Hepatocyte (in vitro differentiated cells): ENCODE data around the gene BDKRB1. TPM values are rescaled to one million over a fixed set of nuclear protein-coding genes. Genes with fewer than 3 reads are reported as not detected.

Experiments used
- DNase-seq: peaks from one replicate; pipeline ENCODE4 v3.0.0-alpha.2; 2016; ENCODE audit warnings: low spot score
- H2AFZ ChIP-seq: fragments of 200-600 bp; sonication (generic); 2 replicates; pipeline ENCODE4 v1.6.0; 2016; ENCODE audit warnings: antibody characterized with exemption, mild to moderate bottlenecking
- H3K27ac ChIP-seq: fragments of 200-600 bp; sonication (generic); 2 replicates; pipeline ENCODE4 v1.5.1; 2016; ENCODE audit warnings: mild to moderate bottlenecking
- H3K27me3 ChIP-seq: fragments of 200-600 bp; sonication (generic); 2 replicates; pipeline ENCODE4 v1.6.1; 2016
- H3K36me3 ChIP-seq: fragments of 200-600 bp; sonication (generic); replicated peaks from 2 replicates; pipeline ENCODE4 v1.5.1; 2016; ENCODE audit warnings: low read depth; ENCODE audit not compliant: insufficient read depth
- H3K4me1 ChIP-seq: fragments of 200-600 bp; sonication (generic); 2 replicates; pipeline ENCODE4 v1.5.1; 2016; ENCODE audit warnings: mild to moderate bottlenecking, moderate library complexity; ENCODE audit not compliant: insufficient read depth
- H3K4me2 ChIP-seq: fragments of 200-600 bp; sonication (generic); 2 replicates; pipeline ENCODE4 v1.6.0; 2016
- H3K4me3 ChIP-seq: fragments of 200-600 bp; sonication (generic); 2 replicates; pipeline ENCODE4 v1.5.1; 2016; ENCODE audit warnings: mild to moderate bottlenecking
- H3K79me2 ChIP-seq: fragments of 200-600 bp; sonication (generic); 2 replicates; pipeline ENCODE4 v1.6.0; 2017; ENCODE audit warnings: mild to moderate bottlenecking
- H3K9me2 ChIP-seq: fragments of 200-600 bp; sonication (generic); replicated peaks from 2 replicates; pipeline ENCODE4 v1.6.0; 2017; ENCODE audit warnings: mild to moderate bottlenecking; ENCODE audit not compliant: insufficient read depth
- H3K9me3 ChIP-seq: fragments of 200-600 bp; sonication (generic); 2 replicates; pipeline ENCODE4 v1.5.1; 2016; ENCODE audit warnings: low read depth, mild to moderate bottlenecking
- H4K20me1 ChIP-seq: fragments of 200-600 bp; sonication (generic); 2 replicates; pipeline ENCODE4 v1.6.0; 2016; ENCODE audit warnings: mild to moderate bottlenecking; ENCODE audit not compliant: insufficient read depth, poor library complexity, severe bottlenecking
- EZH2 ChIP-seq: fragments of 200-600 bp; sonication (generic); IDR thresholded peaks from 2 replicates; pipeline ENCODE4 v1.6.1; 2016; ENCODE audit warnings: antibody characterized with exemption, mild to moderate bottlenecking, borderline replicate concordance
- EZH2phosphoT487 ChIP-seq: fragments of 200-600 bp; sonication (generic); IDR thresholded peaks from one replicate; pipeline ENCODE4 v1.6.1; 2018; ENCODE audit warnings: antibody characterized with exemption, mild to moderate bottlenecking, low read depth, moderate library complexity; ENCODE audit not compliant: unreplicated experiment, severe bottlenecking
- WGBS: methylation state at CpG from one replicate; pipeline ENCODE4 v1.1.6; 2016; ENCODE audit warnings: low lambda C conversion rate; ENCODE audit errors: missing lambda C conversion rate; 5-methylcytosine and 5-hydroxymethylcytosine counted together
- polyA plus RNA-seq: library from polyadenylated mRNA; unstranded; fragments of >200 nt; fragmentation: Nextera tagmentation; extraction: Ambion mirVana; gene quantifications from 2 replicates; pipeline ENCODE4 v1.2.1, GENCODE V29; 2016
- total RNA-seq: library from RNA; depleted of rRNA; stranded (reverse); fragments of >200 nt; gene quantifications from 2 replicates; pipeline ENCODE4 v1.2.3, GENCODE V29; 2014
- TF ChIP-seq, protein P1 (sequence below): fragments of 200-600 bp; sonication (generic); IDR thresholded peaks from 2 replicates; pipeline ENCODE4 v1.5.1; 2016; ENCODE audit warnings: antibody characterized with exemption, mild to moderate bottlenecking; ENCODE audit not compliant: poor library complexity

BDKRB1 gene
- total and polyA plus RNA-seq, 2 experiments from 2014 or later, result 11.9 to 33.0 TPM

GRCh38 chr14:96304956-96305355 is 48.9 kb downstream of the BDKRB1 start:
- no peaks in the 10 kb centered on the region for H3K4me1 ChIP-seq
- no peaks in the 10 kb centered on the region for H3K79me2 ChIP-seq
- H3K9me3 ChIP-seq, result no peaks in the 10 kb centered on the region
- no peaks in the 10 kb centered on the region for H3K36me3 ChIP-seq
- TF ChIP-seq EZH2phosphoT487, result no peak
- no peak for TF ChIP-seq EZH2
- TF ChIP-seq, protein P1, sequence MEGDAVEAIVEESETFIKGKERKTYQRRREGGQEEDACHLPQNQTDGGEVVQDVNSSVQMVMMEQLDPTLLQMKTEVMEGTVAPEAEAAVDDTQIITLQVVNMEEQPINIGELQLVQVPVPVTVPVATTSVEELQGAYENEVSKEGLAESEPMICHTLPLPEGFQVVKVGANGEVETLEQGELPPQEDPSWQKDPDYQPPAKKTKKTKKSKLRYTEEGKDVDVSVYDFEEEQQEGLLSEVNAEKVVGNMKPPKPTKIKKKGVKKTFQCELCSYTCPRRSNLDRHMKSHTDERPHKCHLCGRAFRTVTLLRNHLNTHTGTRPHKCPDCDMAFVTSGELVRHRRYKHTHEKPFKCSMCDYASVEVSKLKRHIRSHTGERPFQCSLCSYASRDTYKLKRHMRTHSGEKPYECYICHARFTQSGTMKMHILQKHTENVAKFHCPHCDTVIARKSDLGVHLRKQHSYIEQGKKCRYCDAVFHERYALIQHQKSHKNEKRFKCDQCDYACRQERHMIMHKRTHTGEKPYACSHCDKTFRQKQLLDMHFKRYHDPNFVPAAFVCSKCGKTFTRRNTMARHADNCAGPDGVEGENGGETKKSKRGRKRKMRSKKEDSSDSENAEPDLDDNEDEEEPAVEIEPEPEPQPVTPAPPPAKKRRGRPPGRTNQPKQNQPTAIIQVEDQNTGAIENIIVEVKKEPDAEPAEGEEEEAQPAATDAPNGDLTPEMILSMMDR, result no peak
- H2AFZ ChIP-seq, result no peak overlapping the region
- DNase-seq, result no peak
- no peaks in the 10 kb centered on the region for H4K20me1 ChIP-seq
- 86% methylated on average over 9 of the region's 9 CpGs for WGBS
- no peaks in the 10 kb centered on the region for H3K9me2 ChIP-seq
- no peak overlapping the region for H3K4me3 ChIP-seq
- H3K27ac ChIP-seq, result no peak overlapping the region
- H3K4me2 ChIP-seq, result no peak overlapping the region
- no peaks in the 10 kb centered on the region for H3K27me3 ChIP-seq

- Histone ChIP-seq H3K9me3 (no peaks in the 10 kb centered on the region), H3K4me3 (no peak overlapping the region), H2AFZ (no peak overlapping the region), H3K4me2 (no peak overlapping the region), H3K36me3 (no peaks in the 10 kb centered on the region), H3K27me3 (no peaks in the 10 kb centered on the region), H3K27ac (no peak overlapping the region), H3K4me1 (no peaks in the 10 kb centered on the region), H4K20me1 (no peaks in the 10 kb centered on the region), H3K79me2 (no peaks in the 10 kb centered on the region), H3K9me2 (no peaks in the 10 kb centered on the region)
- no peak for DNase-seq
- no peak for TF ChIP-seq EZH2phosphoT487
- no peak for TF ChIP-seq EZH2
- TF ChIP-seq, protein P1, result no peak
- 84% methylated on average over 4 of the region's 4 CpGs for WGBS
These were observed 51.4 kb downstream of the BDKRB1 start for GRCh38 chr14:96307434-96307833.

GRCh38 chr14:96309133-96309895 is 53.3 kb downstream of the BDKRB1 start:
- Histone ChIP-seq H3K79me2 (no peaks in the 10 kb centered on the region), H3K4me2 (peak overlapping the region; percentile 59), H3K36me3 (peaks cover 6% of the 10 kb centered on the region), H3K9me3 (no peaks in the 10 kb centered on the region), H2AFZ (no peak overlapping the region), H3K9me2 (no peaks in the 10 kb centered on the region), H3K4me3 (no peak overlapping the region), H3K4me1 (no peaks in the 10 kb centered on the region), H3K27ac (peak overlapping the region; percentile 69), H3K27me3 (no peaks in the 10 kb centered on the region), H4K20me1 (no peaks in the 10 kb centered on the region)
- TF ChIP-seq, protein P1, result no peak
- TF ChIP-seq EZH2phosphoT487 (no peak), EZH2 (no peak)
- WGBS, result 59% methylated on average over 8 of the region's 8 CpGs
- peak; percentile 60 for DNase-seq
